Fibroblast of skin of scalp (primary cell): Measurements from ENCODE around the gene FOSL2.

Experiments
- DNase-seq: peaks from one replicate; pipeline ENCODE4 v3.0.0-alpha.2; 2013

Gene FOSL2

GRCh38 chr2:28375742-28376631, 16.7 kb upstream of the FOSL2 start:
- DNase-seq: no peak

DNA sequence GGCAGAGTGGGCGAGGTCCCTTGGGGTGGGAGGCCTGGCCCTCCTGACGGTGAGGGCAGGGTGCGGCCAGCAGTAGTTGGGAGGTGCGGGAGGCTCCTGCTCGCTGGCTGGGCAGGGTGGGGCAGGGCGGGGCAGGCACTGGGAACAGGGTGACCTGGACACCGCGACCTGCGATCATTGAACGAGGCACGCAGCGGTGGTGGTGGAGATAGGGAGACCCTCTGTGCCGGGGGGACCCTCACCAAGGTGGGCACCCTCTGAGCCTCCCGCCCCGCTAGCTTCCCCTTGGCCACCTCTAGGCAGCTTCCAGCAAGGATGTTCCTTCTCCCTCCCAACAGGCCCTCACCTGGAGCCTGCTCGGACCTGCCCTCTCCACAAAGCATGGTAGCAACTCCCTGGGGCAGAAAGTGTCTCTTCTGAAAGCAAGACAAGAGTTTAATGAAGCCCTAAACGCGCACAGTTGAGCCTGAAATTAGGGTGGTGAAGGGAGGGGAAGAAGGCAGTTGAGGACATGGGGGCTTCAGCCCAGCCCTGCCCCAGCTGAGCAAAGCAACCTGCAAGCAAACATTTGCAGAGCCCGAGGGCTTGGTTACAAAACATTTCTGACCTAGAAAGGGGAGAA, 15.4 kb upstream of the FOSL2 start:
- DNase-seq: no peak

- DNase-seq: no peak
Observed at GRCh38 chr2:28377984-28378678, 14.5 kb upstream of the FOSL2 start.

DNA sequence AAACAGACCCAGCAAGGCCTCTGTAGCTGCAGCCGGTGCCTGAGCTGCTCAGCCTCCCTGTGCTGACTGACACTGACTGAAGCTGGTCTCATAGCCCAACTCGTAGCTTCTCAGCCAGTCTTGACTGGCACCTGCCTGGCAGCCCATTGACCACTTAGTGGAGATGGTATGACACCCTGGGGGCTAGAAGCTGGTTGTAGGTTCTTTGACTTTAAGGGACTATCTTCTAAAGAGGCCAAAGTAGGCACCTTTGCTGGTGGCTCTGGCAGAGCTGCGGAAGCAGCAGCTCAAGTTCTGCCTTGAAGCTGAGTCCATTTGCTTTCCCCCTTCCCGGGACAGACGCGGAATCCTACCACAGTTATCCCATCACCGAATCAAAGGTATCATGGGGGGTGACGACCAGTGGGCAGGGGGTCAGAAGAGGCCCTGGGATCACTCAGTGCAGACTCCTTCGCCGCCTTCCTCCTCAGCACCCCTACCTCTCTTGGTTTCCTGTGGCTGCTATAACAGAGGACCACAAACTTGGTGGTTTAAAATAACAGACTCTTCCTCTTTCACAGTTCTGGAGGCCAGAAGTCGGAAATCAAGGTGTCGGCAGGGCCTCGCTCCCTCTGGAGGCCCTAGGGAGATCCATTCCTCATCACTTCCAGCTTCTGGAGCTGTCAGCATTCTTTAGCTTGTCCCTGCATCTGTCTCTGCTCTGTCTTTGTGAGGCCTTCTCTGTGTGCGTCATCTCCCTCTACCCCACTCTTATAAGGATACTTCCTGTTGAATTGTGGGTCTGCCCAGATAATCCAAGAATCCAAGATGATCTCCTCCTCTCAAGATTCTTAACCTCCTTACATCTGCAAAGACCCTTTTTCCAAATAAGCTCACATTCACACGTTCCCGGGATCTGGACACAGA, 13.7 kb upstream of the FOSL2 start:
- no peak for DNase-seq

GRCh38 chr2:28380219-28380618, 12.4 kb upstream of the FOSL2 start:
- DNase-seq: no peak

GRCh38 chr2:28381225-28382180, 11.2 kb upstream of the FOSL2 start:
- DNase-seq: no peak

- no peak for DNase-seq
Observed at GRCh38 chr2:28382755-28383154, 9.9 kb upstream of the FOSL2 start.

- DNase-seq: peak; percentile 37
Observed at GRCh38 chr2:28387082-28387960, 5.3 kb upstream of the FOSL2 start.

DNA sequence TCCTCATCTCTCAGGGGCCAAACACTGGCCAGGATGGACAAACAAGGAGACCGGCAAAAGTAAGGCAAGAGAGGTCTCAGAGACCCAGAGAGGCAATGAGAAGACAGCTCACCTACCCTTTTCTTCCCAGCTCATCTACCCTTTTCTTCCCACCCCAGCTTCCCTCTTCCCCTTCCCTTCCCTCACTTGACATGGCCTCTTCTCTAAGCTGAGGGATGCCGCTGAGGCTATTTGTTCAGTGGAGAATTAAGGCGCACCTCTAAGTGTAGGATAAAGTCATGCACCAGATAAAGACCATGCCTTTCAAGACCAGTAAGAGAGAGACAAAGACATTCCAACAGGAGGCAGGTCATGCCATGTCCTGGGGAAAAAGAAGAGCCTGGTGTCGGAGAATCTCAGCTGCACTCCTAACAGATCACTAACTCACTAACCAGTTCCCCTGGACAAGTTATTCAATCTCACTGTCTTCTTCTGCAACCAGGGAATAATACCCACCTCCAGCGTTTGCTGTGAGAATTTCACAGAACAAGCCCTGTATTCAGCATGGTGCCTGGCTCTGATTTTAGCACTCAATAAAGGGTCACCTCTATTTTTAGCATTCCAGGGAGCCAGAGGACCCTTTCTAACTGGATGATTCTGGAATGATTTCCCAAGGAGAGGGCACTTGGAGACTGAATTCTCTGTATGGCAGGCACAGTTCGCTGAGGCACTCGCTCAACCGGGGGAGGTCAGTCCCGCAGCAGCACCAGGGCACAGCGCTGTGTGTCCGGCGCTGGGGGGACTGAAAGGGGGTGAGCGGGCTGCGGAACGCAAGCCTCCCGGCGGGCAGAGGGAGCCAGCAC, 3.0 kb upstream of the FOSL2 start:
- peak; percentile 36 for DNase-seq

GRCh38 chr2:28390241-28390745, 2.4 kb upstream of the FOSL2 start:
- DNase-seq: peak; percentile 95

- peak; percentile 95 for DNase-seq
Observed at GRCh38 chr2:28390746-28391563, 1.7 kb upstream of the FOSL2 start.

DNA sequence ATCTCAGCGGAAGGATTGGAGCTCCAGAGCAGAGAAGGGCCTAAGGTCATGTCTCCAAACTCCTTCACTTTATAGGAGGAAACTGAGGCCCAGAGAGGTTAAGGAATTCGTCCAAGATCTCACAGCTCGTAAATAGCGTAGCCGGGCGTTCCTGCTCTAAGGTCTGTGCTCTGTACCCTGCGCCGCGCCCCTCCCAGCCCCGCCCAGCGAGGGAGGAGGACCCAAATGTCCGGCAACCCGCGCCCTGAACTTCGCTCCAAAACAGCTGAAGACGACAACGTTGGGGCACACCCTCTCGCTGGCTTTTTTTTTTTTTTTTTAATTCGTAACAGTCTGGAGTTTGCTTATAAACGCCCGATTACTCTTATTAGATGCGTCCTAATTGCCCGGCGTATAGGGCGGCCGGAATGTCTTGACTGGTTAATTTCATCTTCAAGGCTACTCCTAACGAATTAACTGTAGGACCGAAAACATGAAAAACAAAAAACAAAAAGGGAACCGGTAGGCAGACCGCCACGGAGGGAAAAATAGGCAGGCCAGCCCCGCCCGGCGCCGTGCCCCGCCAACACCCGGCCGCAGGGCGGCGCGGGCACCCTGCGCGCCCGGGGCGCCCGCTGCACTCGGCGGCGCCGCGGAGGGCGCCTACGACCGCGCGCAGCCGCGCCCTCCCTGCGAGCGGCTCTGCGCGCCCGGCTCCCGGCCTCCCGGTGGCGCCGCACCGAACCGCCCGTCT, 928 bp upstream of the FOSL2 start:
- peak; percentile 93 for DNase-seq

DNA sequence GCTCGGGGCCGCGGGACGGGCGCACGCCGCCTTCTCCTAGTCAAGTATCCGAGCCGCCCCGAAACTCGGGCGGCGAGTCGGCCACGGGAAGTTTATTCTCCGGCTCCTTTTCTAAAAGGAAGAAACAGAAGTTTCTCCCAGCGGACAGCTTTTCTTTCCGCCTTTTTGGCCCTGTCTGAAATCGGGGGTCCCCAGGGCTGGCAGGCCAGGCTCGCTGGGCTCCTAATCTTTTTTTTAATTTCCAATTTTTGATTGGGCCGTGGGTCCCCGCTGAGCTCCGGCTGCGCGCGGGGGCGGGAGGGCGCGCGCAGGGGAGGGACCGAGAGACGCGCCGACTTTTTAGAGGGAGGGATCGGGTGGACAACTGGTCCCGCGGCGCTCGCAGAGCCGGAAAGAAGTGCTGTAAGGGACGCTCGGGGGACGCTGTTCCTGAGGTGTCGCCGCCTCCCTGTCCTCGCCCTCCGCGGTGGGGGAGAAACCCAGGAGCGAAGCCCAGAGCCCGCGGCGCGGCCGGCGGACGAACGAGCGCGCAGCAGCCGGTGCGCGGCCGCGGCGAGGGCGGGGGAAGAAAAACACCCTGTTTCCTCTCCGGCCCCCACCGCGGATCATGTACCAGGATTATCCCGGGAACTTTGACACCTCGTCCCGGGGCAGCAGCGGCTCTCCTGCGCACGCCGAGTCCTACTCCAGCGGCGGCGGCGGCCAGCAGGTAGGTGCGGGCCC, 617 bp downstream of the FOSL2 start:
- peak; percentile 70 for DNase-seq

DNA sequence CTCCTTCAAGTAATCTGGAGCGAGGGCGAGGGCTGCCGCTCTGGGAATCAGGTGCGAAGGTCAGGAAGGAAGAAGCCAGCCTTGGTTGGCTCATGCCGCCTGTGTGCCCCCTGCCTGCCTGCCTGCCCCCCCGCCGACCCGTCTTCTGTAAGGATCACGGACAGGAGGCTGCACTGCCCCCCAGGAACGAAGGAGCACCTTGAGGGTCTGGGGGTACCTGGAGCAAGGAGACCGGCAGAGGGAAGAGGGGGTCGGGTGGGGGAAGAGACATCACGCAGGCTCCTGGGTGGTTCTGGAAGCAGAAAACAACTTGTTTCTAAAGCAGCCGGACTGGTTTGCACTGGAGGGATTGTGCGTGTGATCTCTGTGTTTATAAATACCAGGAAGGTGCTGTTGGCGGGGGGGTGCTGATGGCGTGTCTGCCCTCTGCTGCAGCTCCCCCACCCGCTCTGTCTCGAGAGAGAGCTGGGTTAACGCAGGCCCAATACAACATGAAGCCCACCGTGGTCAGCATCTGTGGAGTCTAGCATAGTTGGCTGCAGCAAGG, 1.7 kb downstream of the FOSL2 start:
- peak; percentile 66 for DNase-seq

DNA sequence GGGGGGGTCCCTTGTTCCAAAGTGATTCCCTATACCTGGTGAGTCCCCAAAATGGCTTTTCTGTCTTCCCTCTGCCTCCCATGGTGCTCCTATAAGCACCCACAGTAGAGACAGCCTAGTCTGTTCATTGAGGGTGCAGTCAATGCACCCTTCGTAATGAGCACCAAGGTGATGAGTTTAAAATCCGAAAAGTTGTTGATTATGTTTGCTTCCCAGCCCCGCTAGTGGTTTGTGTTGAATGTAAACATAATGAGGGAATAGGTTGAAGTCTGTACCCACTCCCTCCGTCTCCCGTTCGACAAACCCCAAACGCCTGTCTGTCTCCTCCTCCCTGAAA, 2.3 kb downstream of the FOSL2 start:
- no peak for DNase-seq

GRCh38 chr2:28395334-28396061, 2.8 kb downstream of the FOSL2 start:
- peak; percentile 48 for DNase-seq
